Measurements from ENCODE around the gene GEMIN2. TPM values are rescaled to one million over a fixed set of nuclear protein-coding genes. Genes with fewer than 3 reads are reported as not detected.
"Not testable (repeated sequence)": the region's sequence is repeated elsewhere in the genome, so short reads cannot be mapped to it uniquely, and the experiment has no call there.

Gene GEMIN2
- total RNA-seq, 3 donors from 2014 or later: 16.0 to 36.1 (median 28.1) TPM

DNA sequence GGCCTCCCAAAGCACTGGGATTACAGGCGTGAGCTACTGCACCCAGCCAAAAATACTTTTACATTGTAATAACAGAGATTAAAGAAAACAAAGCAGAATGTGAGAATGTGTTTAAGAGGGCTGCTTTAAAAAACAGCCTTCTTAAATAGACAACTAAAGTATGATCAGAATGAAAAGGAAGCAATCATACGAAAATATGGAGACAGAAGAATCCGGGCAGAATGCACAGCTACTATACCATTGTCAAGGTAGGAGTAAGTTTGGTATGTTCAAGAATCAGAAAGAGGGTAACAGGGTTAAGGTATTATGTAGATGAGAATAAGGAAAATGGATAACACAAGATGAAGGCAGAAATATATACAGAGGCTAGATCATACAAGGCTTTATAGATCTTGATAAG is 19.6 kb upstream of the GEMIN2 start:
- no peaks in the 10 kb centered on the region for H3K9me3 ChIP-seq
- intact Hi-C loops (cut with DNase I; ENCODE audit: low total_unique reads): no loop called here
- TF ChIP-seq, protein P1, sequence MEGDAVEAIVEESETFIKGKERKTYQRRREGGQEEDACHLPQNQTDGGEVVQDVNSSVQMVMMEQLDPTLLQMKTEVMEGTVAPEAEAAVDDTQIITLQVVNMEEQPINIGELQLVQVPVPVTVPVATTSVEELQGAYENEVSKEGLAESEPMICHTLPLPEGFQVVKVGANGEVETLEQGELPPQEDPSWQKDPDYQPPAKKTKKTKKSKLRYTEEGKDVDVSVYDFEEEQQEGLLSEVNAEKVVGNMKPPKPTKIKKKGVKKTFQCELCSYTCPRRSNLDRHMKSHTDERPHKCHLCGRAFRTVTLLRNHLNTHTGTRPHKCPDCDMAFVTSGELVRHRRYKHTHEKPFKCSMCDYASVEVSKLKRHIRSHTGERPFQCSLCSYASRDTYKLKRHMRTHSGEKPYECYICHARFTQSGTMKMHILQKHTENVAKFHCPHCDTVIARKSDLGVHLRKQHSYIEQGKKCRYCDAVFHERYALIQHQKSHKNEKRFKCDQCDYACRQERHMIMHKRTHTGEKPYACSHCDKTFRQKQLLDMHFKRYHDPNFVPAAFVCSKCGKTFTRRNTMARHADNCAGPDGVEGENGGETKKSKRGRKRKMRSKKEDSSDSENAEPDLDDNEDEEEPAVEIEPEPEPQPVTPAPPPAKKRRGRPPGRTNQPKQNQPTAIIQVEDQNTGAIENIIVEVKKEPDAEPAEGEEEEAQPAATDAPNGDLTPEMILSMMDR (IDR thresholded peaks at IDR 0.05): no peak
- TF ChIP-seq POLR2AphosphoS5 (IDR thresholded peaks at IDR 0.05) (no peak), POLR2A (IDR thresholded peaks at IDR 0.05) (no peak)

GRCh38 chr14:39097159-39097558 is 17.0 kb upstream of the GEMIN2 start:
- Histone ChIP-seq H3K4me3 (no peak overlapping the region), H3K4me1 (no peaks in the 10 kb centered on the region), H3K36me3 (no peaks in the 10 kb centered on the region), H3K9me3 (no peaks in the 10 kb centered on the region), H3K27ac (no peak overlapping the region), H3K27me3 (no peaks in the 10 kb centered on the region)
- intact Hi-C loops (cut with DNase I; ENCODE audit: low total_unique reads): no loop called here
- DNase-seq (ENCODE audit: low spot score in 2 of 2): no peak
- TF ChIP-seq POLR2A (IDR thresholded peaks at IDR 0.05) (no peak), POLR2AphosphoS5 (IDR thresholded peaks at IDR 0.05) (no peak)
- TF ChIP-seq, protein P1 (IDR thresholded peaks at IDR 0.05): no peak

More for the DNA sequence above, 19.6 kb upstream of the GEMIN2 start:
- no peak for DNase-seq (ENCODE audit: low spot score in 2 of 2)
- Histone ChIP-seq H3K27ac (no peak overlapping the region), H3K36me3 (peaks cover 4% of the 10 kb centered on the region), H3K4me1 (no peaks in the 10 kb centered on the region), H3K4me3 (no peak overlapping the region), H3K27me3 (no peaks in the 10 kb centered on the region)

GRCh38 chr14:39099215-39099614 is 14.9 kb upstream of the GEMIN2 start:
- H3K9me3 ChIP-seq; H3K27ac ChIP-seq; H3K4me3 ChIP-seq; H3K27me3 ChIP-seq; H3K4me1 ChIP-seq; H3K36me3 ChIP-seq; intact Hi-C loops (cut with DNase I; ENCODE audit: low total_unique reads); DNase-seq (ENCODE audit: low spot score in 2 of 2): not testable (repeated sequence)

DNA sequence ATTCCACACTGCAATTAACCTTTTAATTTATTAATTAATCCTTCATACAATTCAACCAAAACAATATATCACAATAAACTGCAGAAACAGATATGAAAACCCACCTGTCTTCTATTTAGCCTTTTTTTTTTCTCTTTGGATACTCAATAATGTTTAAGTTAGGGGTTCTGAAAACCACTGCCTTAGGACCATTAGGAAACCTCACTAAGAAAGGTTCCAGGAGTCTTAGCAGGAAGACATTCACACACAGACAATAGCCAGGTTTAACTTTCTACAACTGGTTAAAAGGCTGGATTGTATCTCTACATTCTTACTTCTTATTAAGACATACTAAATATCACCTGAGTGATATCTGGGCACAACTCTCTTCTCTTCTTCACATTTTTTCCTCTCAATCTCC is 14.4 kb upstream of the GEMIN2 start:
- no peaks in the 10 kb centered on the region for H3K4me1 ChIP-seq
- no peaks in the 10 kb centered on the region for H3K9me3 ChIP-seq
- H3K4me3 ChIP-seq: no peak overlapping the region
- no peaks in the 10 kb centered on the region for H3K36me3 ChIP-seq
- no peak for TF ChIP-seq POLR2A (IDR thresholded peaks at IDR 0.05)
- TF ChIP-seq POLR2AphosphoS5 (IDR thresholded peaks at IDR 0.05): no peak
- TF ChIP-seq, protein P1 (IDR thresholded peaks at IDR 0.05): no peak
- DNase-seq (ENCODE audit: low spot score in 2 of 2): no peak
- H3K27ac ChIP-seq: no peak overlapping the region
- intact Hi-C loops (cut with DNase I; ENCODE audit: low total_unique reads): no loop called here
- H3K27me3 ChIP-seq: no peaks in the 10 kb centered on the region

GRCh38 chr14:39102265-39102968 is 11.7 kb upstream of the GEMIN2 start:
- intact Hi-C loops (cut with DNase I; ENCODE audit: low total_unique reads): no loop called here
- TF ChIP-seq POLR2A (IDR thresholded peaks at IDR 0.05): no peak
- TF ChIP-seq POLR2AphosphoS5 (IDR thresholded peaks at IDR 0.05): no peak
- TF ChIP-seq, protein P1 (IDR thresholded peaks at IDR 0.05): no peak
- no peaks in the 10 kb centered on the region for H3K9me3 ChIP-seq
- no peaks in the 10 kb centered on the region for H3K36me3 ChIP-seq
- H3K27ac ChIP-seq: peak overlapping the region; percentile 95 to 99
- DNase-seq (ENCODE audit: low spot score in 2 of 2): no peak
- no peaks in the 10 kb centered on the region for H3K27me3 ChIP-seq
- H3K4me1 ChIP-seq: no peaks in the 10 kb centered on the region
- H3K4me3 ChIP-seq: peak overlapping the region; percentile 82 to 94 (median 92)

All from breast epithelium (tissue), 4 donors.